Measurements from ENCODE around the gene SMIM5. TPM values are rescaled to one million over a fixed set of nuclear protein-coding genes. Genes with fewer than 3 reads are reported as not detected.
A peak's percentile ranks its signal among the peaks of the same experiment; 100 is the strongest.

The SMIM5 gene
- total and polyA plus RNA-seq, 2 of the 13 experiments (the other 11 are each of a cell fraction or from before 2014, with no cell fraction given), result not detected

DNA sequence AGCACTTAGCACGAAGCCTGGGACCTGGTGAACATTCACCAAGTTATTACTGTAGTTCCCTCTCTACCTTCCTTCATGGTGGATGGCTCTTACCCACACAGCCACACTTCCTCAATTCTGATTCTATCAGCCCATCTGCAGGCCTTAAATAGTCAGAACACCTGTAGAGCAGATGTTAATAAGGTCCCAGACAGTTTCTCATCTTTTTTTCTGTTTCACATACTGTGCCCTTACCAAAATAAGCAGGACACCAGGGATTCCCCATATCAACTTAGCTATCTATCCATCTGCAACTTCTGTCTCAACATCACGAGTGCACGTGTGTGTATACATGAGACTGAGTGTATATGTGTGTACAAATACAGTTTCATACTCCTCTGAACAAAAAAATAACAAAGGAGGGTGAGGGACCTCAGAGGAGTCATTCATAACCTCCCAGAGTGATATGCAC lies 30.9 kb downstream of the SMIM5 start:
- H3K27ac ChIP-seq (ENCODE audit: extremely low read length, insufficient read depth, low read length), result no peak overlapping the region
- ATAC-seq, result no peak
- peaks cover 14 to 35% of the 10 kb centered on the region in 2 experiments; a peak in 4 of 5 replicates for H3K36me3 ChIP-seq (replicated peaks in 1 of 2; ENCODE audit: control insufficient read depth in 1 of 2, insufficient read depth in 2 of 2, low read length in 2 of 2)
- in situ Hi-C loops (cut with HindIII; ENCODE audit: extremely low pct_ligation_motif_present, low pct_unique_long_range_greater_than_20kb) (no loop called here), intact Hi-C loops (cut with micrococcal nuclease; ENCODE audit: unreplicated experiment) (no loop called here)
- no peaks in the 10 kb centered on the region for H4K20me1 ChIP-seq (ENCODE audit: insufficient read depth, low read length)
- peaks cover 36% of the 10 kb centered on the region for H3K79me2 ChIP-seq (ENCODE audit: insufficient read depth, low read length)
- 94% methylated on average over 3 of the region's 3 CpGs for WGBS (ENCODE audit: low lambda C conversion rate)
- H2AFZ ChIP-seq (ENCODE audit: low read length), result no peak overlapping the region
- DNase-seq (ENCODE audit: low spot score), result no peak
- H3K4me2 ChIP-seq (ENCODE audit: low read depth, low read length), result no peak overlapping the region
- peaks cover 27% of the 10 kb centered on the region for H3K4me1 ChIP-seq (ENCODE audit: insufficient read depth, low read length)
- TF ChIP-seq SP2 (CRISPR knock-in tag; IDR thresholded peaks at IDR 0.05) (no peak), ZNF367 (CRISPR knock-in tag; IDR thresholded peaks at IDR 0.05; ENCODE audit: borderline replicate concordance) (no peak), ZNF510 (CRISPR knock-in tag; IDR thresholded peaks at IDR 0.05; ENCODE audit: low read depth) (no peak)
- H3K9me3 ChIP-seq (ENCODE audit: low read length), result no peaks in the 10 kb centered on the region
- H3K9ac ChIP-seq (ENCODE audit: insufficient read depth, low read depth, low read length), result no peak overlapping the region
- FAIRE-seq, result no peak
- H3K4me3 ChIP-seq (replicated peaks in 1 of 3; ENCODE audit: insufficient read depth in 1 of 3, low read depth in 2 of 3, low read length in 3 of 3), result no peak overlapping the region
- ChIA-PET CTCF (ENCODE audit: low intra/inter-chr PET ratio, low total read pairs) (no interaction called here), POLR2A (no interaction called here)
- peaks cover 0 to 5% of the 10 kb centered on the region in 2 experiments; a peak in 1 of 5 replicates for H3K27me3 ChIP-seq (ENCODE audit: control insufficient read depth in 1 of 2, insufficient read depth in 2 of 2, low read length in 2 of 2)
- no TSS peak for BruUV-seq (replicated peaks)

DNA sequence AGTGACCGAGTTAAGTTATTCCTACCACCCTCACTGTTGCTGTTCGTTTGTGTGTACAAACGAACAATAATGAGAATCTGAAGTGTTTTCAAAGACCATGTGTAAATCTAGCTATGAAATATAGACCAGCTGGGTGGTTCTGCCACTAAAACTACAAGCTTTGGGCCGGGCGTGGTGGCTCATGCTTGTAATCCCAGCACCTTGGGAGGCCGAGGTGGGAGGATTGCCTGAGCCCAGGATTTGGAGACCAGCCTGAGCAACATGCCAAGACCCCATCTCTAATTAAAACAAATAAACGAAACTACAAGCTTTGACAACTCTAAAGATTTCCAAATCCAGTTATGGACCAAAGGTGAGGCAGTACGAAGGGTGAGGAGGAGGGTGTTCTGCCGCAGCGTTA lies 32.7 kb downstream of the SMIM5 start:
- Histone ChIP-seq H2AFZ (ENCODE audit: low read length) (no peak overlapping the region), H3K4me2 (ENCODE audit: low read depth, low read length) (peak overlapping the region; percentile 97), H3K9me3 (ENCODE audit: low read length) (no peaks in the 10 kb centered on the region), H3K36me3 (replicated peaks in 1 of 2; ENCODE audit: control insufficient read depth in 1 of 2, insufficient read depth in 2 of 2, low read length in 2 of 2) (peaks cover 12 to 44% of the 10 kb centered on the region in 2 experiments), H4K20me1 (ENCODE audit: insufficient read depth, low read length) (no peaks in the 10 kb centered on the region), H3K4me1 (ENCODE audit: insufficient read depth, low read length) (peaks cover 36% of the 10 kb centered on the region), H3K9ac (ENCODE audit: insufficient read depth, low read depth, low read length) (peak overlapping the region; percentile 92), H3K27me3 (ENCODE audit: control insufficient read depth in 1 of 2, insufficient read depth in 2 of 2, low read length in 2 of 2) (peaks cover 0 to 5% of the 10 kb centered on the region in 2 experiments; a peak in 1 of 5 replicates), H3K79me2 (ENCODE audit: insufficient read depth, low read length) (peaks cover 53% of the 10 kb centered on the region), H3K4me3 (replicated peaks in 1 of 3; ENCODE audit: insufficient read depth in 1 of 3, low read depth in 2 of 3, low read length in 3 of 3) (peak overlapping the region; percentile 77 to 99 (median 99)), H3K27ac (ENCODE audit: extremely low read length, insufficient read depth, low read length) (peak overlapping the region; percentile 73)
- no peak for DNase-seq (ENCODE audit: low spot score)
- FAIRE-seq, result no peak
- 69% methylated on average over 10 of the region's 10 CpGs for WGBS (ENCODE audit: low lambda C conversion rate)
- BruUV-seq (replicated peaks), result no TSS peak
- in situ Hi-C loops (cut with HindIII; ENCODE audit: extremely low pct_ligation_motif_present, low pct_unique_long_range_greater_than_20kb) (no loop called here), intact Hi-C loops (cut with micrococcal nuclease; ENCODE audit: unreplicated experiment) (no loop called here)
- CTCF ChIA-PET (ENCODE audit: low intra/inter-chr PET ratio, low total read pairs), result no interaction called here
- ATAC-seq, result no peak
- TF ChIP-seq, protein P1, sequence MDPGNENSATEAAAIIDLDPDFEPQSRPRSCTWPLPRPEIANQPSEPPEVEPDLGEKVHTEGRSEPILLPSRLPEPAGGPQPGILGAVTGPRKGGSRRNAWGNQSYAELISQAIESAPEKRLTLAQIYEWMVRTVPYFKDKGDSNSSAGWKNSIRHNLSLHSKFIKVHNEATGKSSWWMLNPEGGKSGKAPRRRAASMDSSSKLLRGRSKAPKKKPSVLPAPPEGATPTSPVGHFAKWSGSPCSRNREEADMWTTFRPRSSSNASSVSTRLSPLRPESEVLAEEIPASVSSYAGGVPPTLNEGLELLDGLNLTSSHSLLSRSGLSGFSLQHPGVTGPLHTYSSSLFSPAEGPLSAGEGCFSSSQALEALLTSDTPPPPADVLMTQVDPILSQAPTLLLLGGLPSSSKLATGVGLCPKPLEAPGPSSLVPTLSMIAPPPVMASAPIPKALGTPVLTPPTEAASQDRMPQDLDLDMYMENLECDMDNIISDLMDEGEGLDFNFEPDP (CRISPR knock-in tag; conservative IDR thresholded peaks at IDR 0.05), result 0 out of 2 replicates have a peak, but pooled peaks have one; percentile 59
- TF ChIP-seq HOXA7 (CRISPR knock-in tag; IDR thresholded peaks at IDR 0.05), result no peak
- POLR2A ChIA-PET, result interaction anchor here (1.3 to 2.6 kb wide), 5 partner anchors 20 to 190 kb away, joined by 4 to 25 read pairs (median 11); partner anchors contain the start of genes SMIM5 and WBP2

Measured in HepG2 (cell line).